HG02943 (cell line): ENCODE measurements around the gene CFHR5.
"Not testable (repeated sequence)": the region's sequence is repeated elsewhere in the genome, so short reads cannot be mapped to it uniquely, and the experiment has no call there.

Source experiments
- ATAC-seq: cut with Tn5 transposase; IDR thresholded peaks from one replicate; pipeline ENCODE4 v1.9.1; 2021; ENCODE audit warnings: mild to moderate bottlenecking, low read depth, moderate library complexity; ENCODE audit not compliant: unreplicated experiment

CFHR5 gene

DNA sequence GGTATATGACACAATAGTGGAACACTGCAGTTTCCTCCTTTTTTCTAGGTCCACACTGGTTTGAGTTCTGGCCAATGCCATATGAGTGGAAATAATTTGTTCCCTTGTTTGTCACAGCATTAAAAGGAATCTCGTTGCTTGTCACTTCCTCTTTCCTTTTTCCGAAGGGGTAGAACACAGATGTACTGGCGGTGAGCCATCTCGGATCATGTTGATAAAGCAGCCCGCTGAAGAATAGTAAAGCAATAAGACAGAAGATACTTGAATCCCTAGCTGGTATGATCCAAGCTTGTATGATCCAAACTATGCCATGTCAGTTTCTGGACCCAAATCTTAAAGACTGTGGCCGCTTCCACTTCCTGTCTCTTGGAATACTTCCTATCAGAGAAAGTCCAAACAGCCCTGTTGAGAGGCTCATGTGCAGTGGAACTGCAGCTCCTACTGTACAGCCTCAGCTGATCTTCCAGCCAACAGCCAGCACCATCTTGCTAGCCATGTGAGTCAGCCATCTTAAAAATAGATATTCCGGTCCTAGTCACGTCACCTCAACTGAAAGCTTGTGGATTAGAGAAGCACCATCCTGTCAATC lies 40.3 kb downstream of the CFHR5 start:
- ATAC-seq = no peak

GRCh38 chr1:197021716-197022115 lies 44.4 kb downstream of the CFHR5 start:
- no peak for ATAC-seq

GRCh38 chr1:197024460-197024859 lies 47.1 kb downstream of the CFHR5 start:
- ATAC-seq = no peak

DNA sequence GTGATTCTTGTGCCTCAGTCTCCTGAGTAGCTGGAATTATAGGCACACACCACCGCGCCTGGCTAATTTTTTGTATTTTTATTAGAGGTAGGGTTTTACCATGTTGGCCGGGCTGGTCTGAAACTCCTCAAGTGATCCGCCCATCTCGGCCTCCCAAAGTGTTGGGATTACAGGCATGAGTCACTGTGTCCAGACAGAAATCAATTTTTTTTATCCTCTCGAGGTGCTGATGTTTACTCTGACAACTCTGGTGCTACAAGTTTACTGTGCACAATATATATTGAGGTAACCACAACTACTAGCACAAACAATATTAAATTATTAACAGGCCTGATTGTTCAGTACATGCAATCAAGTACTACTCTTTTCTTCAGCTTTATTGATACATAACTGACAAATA lies 50.0 kb downstream of the CFHR5 start:
- no peak for ATAC-seq

DNA sequence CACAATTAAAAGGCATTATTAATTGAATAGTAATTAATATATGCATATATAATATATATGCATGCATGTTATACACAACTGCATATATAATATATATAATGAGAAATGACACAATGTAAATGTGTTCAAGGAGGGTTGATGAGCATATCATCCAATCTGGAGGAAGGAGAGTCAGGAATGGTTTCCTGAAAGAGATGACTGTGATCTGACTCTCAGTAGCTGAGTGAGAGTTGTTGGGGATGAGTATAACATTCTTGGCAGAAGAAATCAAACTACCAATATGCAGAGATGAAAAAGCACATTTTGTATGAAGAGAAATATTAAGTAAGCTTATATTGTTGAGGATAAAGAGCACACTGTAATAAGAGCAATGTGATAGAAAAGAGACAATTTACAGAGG lies 52.4 kb downstream of the CFHR5 start:
- ATAC-seq = no peak

GRCh38 chr1:197034631-197035339 lies 57.4 kb downstream of the CFHR5 start:
- not testable (repeated sequence) for ATAC-seq

- ATAC-seq = no peak
Measured at GRCh38 chr1:197036861-197037260, 59.5 kb downstream of the CFHR5 start.

DNA sequence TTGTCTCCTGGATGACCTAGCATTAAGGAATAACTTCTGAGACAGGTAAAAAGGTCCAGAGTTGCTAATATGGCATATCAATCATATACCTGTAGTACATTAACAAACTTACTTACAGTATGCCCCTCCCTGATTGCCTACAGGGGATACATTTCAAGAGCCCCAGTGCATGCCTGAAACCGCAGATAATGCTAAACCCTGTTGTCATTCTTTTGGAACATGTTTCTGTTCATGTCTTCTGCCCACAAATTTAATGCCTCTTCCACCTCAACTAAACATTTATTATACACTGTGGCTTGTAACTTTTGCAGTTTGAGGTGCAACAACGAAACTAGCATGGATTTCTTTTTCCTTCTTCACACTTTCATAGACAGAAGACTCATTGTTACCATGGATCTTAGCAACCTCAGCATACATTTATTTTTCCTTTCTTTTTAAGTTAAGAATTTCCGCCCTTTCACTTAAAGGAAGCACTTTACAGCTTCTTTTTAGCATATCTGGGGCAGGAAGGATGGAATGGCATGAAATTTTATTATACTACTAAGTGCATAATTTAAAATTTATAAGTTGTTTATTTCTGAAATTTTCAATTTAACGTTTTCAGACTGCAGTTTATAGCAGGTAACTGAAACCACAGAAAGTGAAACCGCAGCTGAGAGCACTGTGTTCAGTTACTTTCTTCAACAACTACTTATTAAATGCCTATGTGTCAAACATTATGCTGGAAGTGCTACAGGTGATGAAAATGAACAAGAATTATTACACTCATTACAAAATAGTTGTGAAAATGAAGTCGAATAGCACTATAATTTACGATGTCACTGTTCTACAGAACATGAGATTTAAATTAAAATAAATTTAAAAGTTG lies 64.4 kb downstream of the CFHR5 start:
- no peak for ATAC-seq

DNA sequence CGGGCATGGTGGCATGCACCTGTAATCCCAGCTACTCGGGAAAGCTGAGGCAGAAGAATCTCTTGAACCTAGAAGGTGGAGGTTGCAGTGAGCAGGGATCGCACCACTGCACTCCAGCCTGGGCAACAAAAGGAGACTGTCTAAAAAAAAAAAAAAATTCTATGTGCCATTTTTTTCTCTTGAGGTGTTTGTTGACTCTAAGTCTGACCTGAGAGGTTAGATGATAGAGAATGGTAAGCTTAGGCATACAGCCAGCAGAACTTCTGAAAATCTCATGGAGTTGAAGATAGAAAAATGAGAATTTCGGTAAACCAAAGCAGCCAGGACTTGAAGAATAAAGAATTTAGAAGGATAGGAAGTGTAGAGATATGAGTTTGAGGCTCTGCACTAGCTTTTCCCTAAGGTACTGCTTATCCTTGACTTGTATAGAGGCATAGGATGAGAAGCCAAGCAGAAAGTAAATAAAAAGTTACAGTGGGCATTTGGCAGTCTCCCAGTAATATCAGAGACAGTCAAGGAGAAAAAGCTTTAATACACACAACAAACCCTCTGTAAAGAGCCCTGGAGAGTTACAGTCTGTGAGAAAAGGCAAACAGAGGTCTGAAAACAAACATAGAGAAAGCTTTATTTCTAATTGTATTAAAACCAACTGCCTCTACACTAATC lies 65.5 kb downstream of the CFHR5 start:
- no peak for ATAC-seq

GRCh38 chr1:197049100-197049499 lies 71.7 kb downstream of the CFHR5 start:
- no peak for ATAC-seq
